Breast epithelium (tissue), 3 donors: ENCODE data around the gene AMPD1.

Experiments used
- POLR2A ChIP-seq: fragments of 450-650 bp; IDR thresholded peaks from one replicate; pipeline ENCODE4 v1.6.1; 2016; ENCODE audit warnings: antibody characterized with exemption, mild to moderate bottlenecking, moderate library complexity
- POLR2AphosphoS5 ChIP-seq, 3 donors: sonication (generic); formaldehyde crosslinking; IDR thresholded peaks; one replicate each; pipeline ENCODE4 v1.6.1; 2017; ENCODE audit warnings: antibody characterized with exemption in 3 of 3
- TF ChIP-seq, protein P1 (sequence below), 3 donors: fragments of 450-650 bp; IDR thresholded peaks; one replicate each; pipeline ENCODE4 v1.5.1; 2016 to 2017; ENCODE audit warnings: antibody characterized with exemption in 3 of 3, mild to moderate bottlenecking in 3 of 3, moderate library complexity in 3 of 3

DNA sequence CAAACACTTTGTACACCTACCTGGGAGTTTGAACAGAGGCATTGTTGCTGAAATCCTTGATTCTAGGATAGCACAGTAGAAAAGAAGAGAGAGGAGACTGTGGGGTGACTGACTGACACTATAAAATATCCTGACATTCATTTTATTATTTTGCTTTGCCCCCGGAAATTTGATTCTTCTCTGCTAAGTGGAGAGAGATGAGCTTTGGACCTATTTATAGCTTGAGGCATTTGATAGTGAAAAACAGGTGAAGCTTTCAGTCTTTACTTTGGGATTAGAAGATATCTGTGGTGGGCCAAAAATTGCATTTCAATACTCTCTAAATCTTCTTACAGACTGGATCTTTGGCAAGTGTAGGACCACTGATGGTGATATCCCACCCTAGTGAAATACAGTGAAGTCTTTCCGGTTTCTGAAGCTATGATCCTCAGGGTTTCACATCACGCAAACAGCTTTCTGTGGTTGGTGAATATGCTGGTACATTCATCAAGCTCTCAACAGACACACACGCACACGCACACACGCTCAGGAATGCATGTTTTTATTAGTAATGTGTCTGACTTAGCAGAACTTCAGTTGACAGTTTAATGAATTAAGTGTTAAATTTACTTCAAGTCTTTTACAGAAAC is at the start of gene AMPD1:
- TF ChIP-seq, protein P1, sequence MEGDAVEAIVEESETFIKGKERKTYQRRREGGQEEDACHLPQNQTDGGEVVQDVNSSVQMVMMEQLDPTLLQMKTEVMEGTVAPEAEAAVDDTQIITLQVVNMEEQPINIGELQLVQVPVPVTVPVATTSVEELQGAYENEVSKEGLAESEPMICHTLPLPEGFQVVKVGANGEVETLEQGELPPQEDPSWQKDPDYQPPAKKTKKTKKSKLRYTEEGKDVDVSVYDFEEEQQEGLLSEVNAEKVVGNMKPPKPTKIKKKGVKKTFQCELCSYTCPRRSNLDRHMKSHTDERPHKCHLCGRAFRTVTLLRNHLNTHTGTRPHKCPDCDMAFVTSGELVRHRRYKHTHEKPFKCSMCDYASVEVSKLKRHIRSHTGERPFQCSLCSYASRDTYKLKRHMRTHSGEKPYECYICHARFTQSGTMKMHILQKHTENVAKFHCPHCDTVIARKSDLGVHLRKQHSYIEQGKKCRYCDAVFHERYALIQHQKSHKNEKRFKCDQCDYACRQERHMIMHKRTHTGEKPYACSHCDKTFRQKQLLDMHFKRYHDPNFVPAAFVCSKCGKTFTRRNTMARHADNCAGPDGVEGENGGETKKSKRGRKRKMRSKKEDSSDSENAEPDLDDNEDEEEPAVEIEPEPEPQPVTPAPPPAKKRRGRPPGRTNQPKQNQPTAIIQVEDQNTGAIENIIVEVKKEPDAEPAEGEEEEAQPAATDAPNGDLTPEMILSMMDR (IDR thresholded peaks at IDR 0.05): no peak
- TF ChIP-seq POLR2A (no peak), POLR2AphosphoS5 (IDR thresholded peaks at IDR 0.05) (no peak)
